NCI-H774 (cell line): ENCODE data around the gene NRN1.

Source experiments
- DNase-seq: peaks from one replicate; lab custom pipeline; 2025; lab: John Stamatoyannopoulos, UW

NRN1 gene

GRCh38 chr6:6002005-6002847 lies 4.5 kb downstream of the NRN1 start:
- no peak for DNase-seq

GRCh38 chr6:6001443-6001842 lies 5.3 kb downstream of the NRN1 start:
- no peak for DNase-seq

GRCh38 chr6:5999688-6000608 lies 6.8 kb downstream of the NRN1 start:
- no peak for DNase-seq

- no peak for DNase-seq
These were observed 7.7 kb downstream of the NRN1 start for GRCh38 chr6:5998711-5999687.

- DNase-seq, result no peak
These were observed 8.5 kb downstream of the NRN1 start for GRCh38 chr6:5998236-5998635.

GRCh38 chr6:5997420-5997987 lies 9.2 kb downstream of the NRN1 start:
- DNase-seq, result no peak

GRCh38 chr6:5996714-5997419 lies 9.9 kb downstream of the NRN1 start:
- DNase-seq, result no peak

GRCh38 chr6:5995949-5996713 lies 10.6 kb downstream of the NRN1 start:
- no peak for DNase-seq

- no peak for DNase-seq
These were observed 11.1 kb downstream of the NRN1 start for GRCh38 chr6:5995658-5995948.

- DNase-seq, result no peak
These were observed 11.6 kb downstream of the NRN1 start for GRCh38 chr6:5994999-5995657.

- DNase-seq, result no peak
These were observed 12.3 kb downstream of the NRN1 start for GRCh38 chr6:5994234-5994998.

- no peak for DNase-seq
These were observed 14.0 kb downstream of the NRN1 start for GRCh38 chr6:5992551-5993225.

- DNase-seq, result no peak
These were observed 15.9 kb downstream of the NRN1 start for GRCh38 chr6:5990786-5991185.

GRCh38 chr6:5989141-5989723 lies 17.5 kb downstream of the NRN1 start:
- no peak for DNase-seq

- no peak for DNase-seq
These were observed 19.9 kb downstream of the NRN1 start for GRCh38 chr6:5986861-5987260.

- no peak for DNase-seq
These were observed 22.3 kb downstream of the NRN1 start for GRCh38 chr6:5984150-5985089.
